HG03469 (cell line): ENCODE data around the gene GLB1L2.

ENCODE experiments used
- ATAC-seq: cut with Tn5 transposase; IDR thresholded peaks from one replicate; pipeline ENCODE4 v1.9.1; 2021; ENCODE audit warnings: mild to moderate bottlenecking, moderate library complexity, moderate number of reproducible peaks; ENCODE audit not compliant: unreplicated experiment

Gene GLB1L2

GRCh38 chr11:134383576-134384221 is 51.9 kb downstream of the GLB1L2 start:
- no peak for ATAC-seq

GRCh38 chr11:134384406-134384805 is 52.6 kb downstream of the GLB1L2 start:
- ATAC-seq, result no peak

DNA sequence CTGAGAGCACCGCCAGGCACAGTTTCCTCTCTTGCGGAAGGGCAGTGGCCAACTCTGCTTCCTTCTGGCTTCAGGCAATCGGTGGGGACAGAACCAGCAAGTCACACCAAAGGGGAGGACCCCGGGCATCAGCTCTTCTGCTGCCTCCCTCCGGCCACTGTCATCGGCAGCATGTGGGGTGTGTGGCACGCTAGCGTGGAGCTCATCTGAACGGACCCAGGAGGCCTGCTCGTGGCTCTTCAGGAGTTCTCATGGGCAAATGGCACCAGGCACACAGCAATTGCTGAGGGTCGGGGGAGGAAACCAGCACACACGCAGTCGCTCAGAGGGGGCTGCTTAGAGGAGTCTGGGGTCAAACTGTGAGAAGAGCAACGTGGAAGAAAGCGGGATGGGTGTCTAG is 53.4 kb downstream of the GLB1L2 start:
- ATAC-seq, result no peak

- ATAC-seq, result no peak
Measured at GRCh38 chr11:134385774-134386565, 54.2 kb downstream of the GLB1L2 start.

DNA sequence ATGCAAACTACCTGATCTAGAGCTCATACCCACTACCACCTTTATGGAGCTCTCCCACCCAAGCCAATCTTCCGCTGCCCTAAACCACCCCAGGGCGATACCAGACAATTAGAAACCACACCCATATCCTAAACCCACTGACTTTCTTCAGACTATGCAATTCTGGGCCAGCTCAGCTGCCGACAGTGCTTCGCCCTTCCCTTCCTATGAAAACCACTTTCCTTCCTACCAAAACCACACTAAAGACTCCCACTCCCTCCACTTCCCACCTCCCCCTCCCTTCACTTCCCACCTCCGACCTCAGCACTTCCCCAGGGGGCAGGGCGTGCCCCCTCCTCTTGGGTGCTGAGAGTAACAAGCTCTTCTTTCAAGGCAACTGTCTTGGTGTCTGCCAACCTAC is 55.2 kb downstream of the GLB1L2 start:
- no peak for ATAC-seq

DNA sequence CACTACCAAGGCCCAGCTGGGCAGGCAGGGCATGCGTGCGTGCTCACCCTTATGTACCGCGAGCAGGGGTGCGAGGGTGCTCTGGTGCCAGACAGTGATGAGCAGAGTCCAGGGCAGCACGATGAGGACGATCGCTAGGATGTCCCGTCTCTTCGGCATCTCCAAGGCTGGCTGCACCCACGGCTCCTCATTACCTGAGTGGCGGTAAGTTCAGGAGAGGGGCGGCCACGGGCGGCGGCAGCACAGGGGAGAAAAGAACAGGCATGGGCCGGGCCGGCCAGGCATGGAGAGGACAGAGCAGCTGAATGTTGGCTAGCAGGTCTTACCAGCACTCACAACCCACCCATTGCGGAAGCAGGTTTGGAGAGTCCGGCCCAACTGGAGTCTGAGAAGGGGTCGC is 55.7 kb downstream of the GLB1L2 start:
- no peak for ATAC-seq

DNA sequence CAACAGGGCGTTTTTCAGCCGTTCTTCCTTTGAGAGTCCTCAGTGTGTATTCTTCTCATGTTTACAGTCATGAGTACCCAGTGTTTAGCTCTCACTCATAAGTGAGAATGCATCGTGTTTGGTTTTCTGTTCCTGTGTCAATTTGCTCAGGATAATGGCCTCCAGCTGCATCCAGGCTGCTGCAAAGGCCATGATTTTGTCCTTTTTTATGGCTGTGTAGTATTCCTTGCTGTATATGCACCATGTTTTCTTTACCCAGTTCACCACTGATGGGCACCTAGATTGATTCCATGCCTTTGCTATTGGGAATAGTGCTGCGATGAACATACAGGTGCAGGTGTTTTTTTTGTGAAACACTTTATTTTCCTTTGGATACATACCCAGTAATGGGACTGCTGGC is 56.8 kb downstream of the GLB1L2 start:
- ATAC-seq, result no peak

- no peak for ATAC-seq
Measured at GRCh38 chr11:134389464-134390180, 57.8 kb downstream of the GLB1L2 start.

DNA sequence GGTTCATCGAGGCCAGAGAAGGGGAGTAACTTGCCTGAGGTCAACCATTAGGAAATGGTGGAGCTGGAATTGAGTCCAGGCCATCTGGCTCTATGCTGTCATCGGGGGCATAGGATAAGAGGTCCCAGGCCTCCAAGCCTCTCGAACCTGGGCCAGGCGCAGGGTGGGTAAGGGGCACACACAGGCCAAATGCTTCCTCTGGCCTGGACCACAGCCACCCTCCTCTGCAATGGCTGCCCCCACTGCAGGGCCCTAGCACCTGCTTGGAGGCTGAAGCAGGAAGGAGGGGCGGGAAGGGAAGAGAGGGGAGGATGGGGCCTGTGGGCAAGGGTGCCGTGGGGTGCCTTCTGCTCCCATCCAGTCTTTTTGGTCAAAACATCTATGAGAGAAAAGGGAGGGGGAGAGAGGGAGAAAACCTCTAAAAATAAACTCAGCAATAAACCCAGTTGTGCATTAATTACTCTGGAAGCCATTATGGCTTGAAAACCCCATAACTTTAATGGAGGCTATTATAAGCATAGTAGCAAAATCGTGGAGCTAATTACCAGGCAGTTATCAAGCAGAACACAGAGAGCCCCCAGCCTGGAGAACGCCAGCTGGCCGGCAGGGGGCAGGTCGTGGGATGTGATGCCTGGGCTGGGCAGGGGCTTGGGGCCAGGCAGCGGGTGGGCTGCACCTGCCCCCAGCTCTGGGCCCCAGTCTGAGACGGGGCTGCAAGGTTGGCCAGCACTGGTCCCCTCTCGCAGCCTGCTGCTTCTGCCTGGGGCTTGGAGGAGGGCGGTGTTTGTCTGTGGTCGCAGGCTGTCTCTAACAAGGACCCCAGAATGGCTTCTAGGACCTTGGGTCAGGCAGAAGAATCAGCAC is 59.1 kb downstream of the GLB1L2 start:
- ATAC-seq, result no peak

GRCh38 chr11:134391656-134392055 is 59.9 kb downstream of the GLB1L2 start:
- no peak for ATAC-seq

- ATAC-seq, result no peak
Measured at GRCh38 chr11:134392953-134393615, 61.3 kb downstream of the GLB1L2 start.

- no peak for ATAC-seq
Measured at GRCh38 chr11:134393638-134394037, 61.9 kb downstream of the GLB1L2 start.

- ATAC-seq, result no peak
Measured at GRCh38 chr11:134394311-134394710, 62.5 kb downstream of the GLB1L2 start.

DNA sequence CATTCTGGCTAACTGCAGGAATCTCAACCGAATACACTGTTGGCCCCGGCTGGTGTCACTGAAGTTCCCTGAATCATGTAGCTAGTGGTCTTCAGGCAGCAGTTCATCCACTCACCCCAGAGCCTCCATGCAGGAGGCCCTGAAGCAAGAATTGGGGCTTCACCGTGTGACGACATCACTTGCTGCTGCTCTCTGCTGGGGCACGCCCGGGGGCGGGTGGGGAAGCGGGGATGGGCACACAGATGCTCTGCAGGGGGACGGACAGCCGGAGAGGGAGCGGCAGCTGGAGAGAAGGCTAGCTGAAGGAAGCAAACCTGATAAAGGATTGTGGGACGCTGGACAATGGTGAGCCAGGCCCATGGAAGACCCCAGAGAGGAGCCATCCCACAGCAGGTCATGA is 63.2 kb downstream of the GLB1L2 start:
- no peak for ATAC-seq

DNA sequence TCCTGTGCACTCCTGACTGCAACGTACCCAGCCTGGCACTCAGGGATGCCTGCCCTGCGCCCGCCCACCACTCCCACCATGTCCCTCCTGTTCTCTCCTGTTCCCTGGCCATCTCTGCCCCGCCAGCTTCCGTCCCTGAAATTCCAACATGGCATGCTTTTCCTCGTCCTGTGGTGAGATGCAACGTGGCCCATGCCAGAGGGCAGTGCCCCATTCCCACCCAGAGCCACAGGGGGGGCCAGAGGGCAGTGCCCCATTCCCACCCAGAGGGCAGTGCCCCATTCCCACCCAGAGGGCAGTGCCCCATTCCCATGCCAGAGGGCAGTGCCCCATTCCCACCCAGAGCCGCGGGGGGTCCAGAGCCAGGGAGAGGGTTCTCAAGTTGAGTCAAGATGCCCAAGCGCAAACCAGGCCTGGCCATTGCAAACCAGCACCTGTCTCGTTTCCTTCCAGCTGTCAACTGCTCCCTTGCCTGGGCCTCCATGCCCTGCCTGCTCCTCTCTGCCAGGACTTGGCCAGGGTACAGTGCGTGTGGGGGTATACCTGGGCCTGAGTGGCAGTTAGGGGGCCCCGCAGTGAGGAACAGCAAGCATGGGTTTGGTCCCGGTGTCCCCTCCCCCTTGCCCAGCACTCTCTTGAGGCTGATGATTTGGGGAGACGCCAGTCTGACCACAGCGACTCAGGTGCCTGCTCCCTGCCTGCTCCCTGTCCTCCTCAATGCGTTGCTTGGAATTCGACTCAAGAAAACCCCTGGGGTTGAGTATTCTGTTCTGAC is 65.7 kb downstream of the GLB1L2 start:
- ATAC-seq, result no peak

GRCh38 chr11:134398079-134398444 is 66.3 kb downstream of the GLB1L2 start:
- ATAC-seq, result no peak

DNA sequence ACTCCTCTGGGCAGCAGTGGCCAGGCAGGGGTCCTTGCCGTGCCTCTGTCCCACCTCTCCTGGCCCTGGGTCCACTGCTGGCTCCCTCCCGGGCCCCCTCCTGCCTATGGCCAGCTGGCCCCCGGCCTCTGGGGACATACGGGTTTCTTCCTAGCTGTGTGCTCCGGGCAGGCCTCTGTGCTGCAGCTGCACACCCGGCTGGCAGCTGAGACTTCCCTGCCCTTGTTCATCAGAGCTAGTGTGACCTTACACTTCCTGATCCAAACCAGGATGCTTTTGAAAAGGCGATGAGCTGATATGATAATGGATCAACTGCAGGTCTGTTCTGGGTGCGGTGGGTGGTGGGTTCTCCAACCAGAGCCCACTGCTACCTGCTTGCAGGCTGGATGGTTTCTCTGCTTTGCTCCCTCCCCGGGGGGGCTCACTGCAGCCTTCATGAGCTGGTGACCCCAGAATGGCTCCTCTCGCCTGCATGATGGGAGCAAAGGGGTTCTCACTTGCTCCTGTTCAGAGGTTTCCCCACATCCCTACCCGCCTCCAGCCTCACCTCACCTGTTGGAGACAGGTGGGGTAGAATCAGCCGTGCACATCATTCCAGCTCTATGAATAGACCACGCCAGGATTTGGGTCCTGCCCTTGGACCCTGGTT is 67.0 kb downstream of the GLB1L2 start:
- no peak for ATAC-seq

GRCh38 chr11:134399293-134399654 is 67.5 kb downstream of the GLB1L2 start:
- ATAC-seq, result no peak

- ATAC-seq, result no peak
Measured at GRCh38 chr11:134399996-134400395, 68.2 kb downstream of the GLB1L2 start.
